GM12878 (cell line): Measurements from ENCODE around the gene SERPINH1. TPM values are rescaled to one million over a fixed set of nuclear protein-coding genes. Genes with fewer than 3 reads are reported as not detected.

Experiments
- CHD1 ChIP-seq: IDR thresholded peaks from 2 replicates; pipeline ENCODE4 v1.6.1; 2012; ENCODE audit warnings: low read depth, low read length, improper control_type of control experiment
- EGR1 ChIP-seq, 2 experiments: IDR thresholded peaks; 1 replicate in 1 of 2; 2 replicates in 1 of 2; pipeline ENCODE4 v1.6.1; 2011 to 2012; ENCODE audit warnings: low read depth in 2 of 2, low read length in 2 of 2, borderline replicate concordance in 1 of 2, mild to moderate bottlenecking in 1 of 2, moderate library complexity in 1 of 2
- GABPA ChIP-seq: IDR thresholded peaks from 2 replicates; pipeline ENCODE4 v1.6.1; 2014; ENCODE audit warnings: antibody characterized with exemption, low read depth, mild to moderate bottlenecking, inconsistent platforms
- HCFC1 ChIP-seq: fragments of 150-350 bp; IDR thresholded peaks from 2 replicates; pipeline ENCODE4 v1.6.1; 2014; ENCODE audit warnings: low read length
- IKZF2 ChIP-seq, 2 experiments: fragments of 450-650 bp; IDR thresholded peaks; 2 replicates each; pipeline ENCODE4 v1.6.1; 2017; ENCODE audit warnings: mild to moderate bottlenecking in 2 of 2, moderate library complexity in 2 of 2
- JUNB ChIP-seq: IDR thresholded peaks from 2 replicates; pipeline ENCODE4 v1.6.1; 2016; ENCODE audit warnings: antibody characterized with exemption, mild to moderate bottlenecking
- KLF5 ChIP-seq: fragments of 450-650 bp; IDR thresholded peaks from 2 replicates; pipeline ENCODE4 v1.6.1; 2014; ENCODE audit warnings: mild to moderate bottlenecking; ENCODE audit not compliant: partially characterized antibody
- NBN ChIP-seq: fragments of 450-650 bp; IDR thresholded peaks from 2 replicates; pipeline ENCODE4 v1.6.1; 2016
- NFYB ChIP-seq: IDR thresholded peaks from 2 replicates; pipeline ENCODE4 v1.6.1; 2011; ENCODE audit warnings: low read depth, mild to moderate bottlenecking, low read length, improper control_type of control experiment, moderate library complexity; ENCODE audit not compliant: insufficient read depth
- PML ChIP-seq: IDR thresholded peaks from 2 replicates; pipeline ENCODE4 v1.6.1; 2012; ENCODE audit warnings: low read length, inconsistent platforms
- RFX5 ChIP-seq: IDR thresholded peaks from 2 replicates; pipeline ENCODE4 v1.6.1; 2011; ENCODE audit warnings: low read depth, low read length, improper control_type of control experiment
- SMC3 ChIP-seq: IDR thresholded peaks from 2 replicates; pipeline ENCODE4 v1.6.1; 2011; ENCODE audit warnings: low read length, improper control_type of control experiment, borderline replicate concordance
- SP1 ChIP-seq: IDR thresholded peaks from one replicate; pipeline ENCODE4 v1.6.1; 2011; ENCODE audit warnings: low read depth, low read length
- SRF ChIP-seq, 2 experiments: IDR thresholded peaks; 2 replicates each; pipeline ENCODE4 v1.6.1; 2011; ENCODE audit warnings: low read depth in 2 of 2, low read length in 2 of 2, mild to moderate bottlenecking in 1 of 2, moderate library complexity in 1 of 2
- TCF12 ChIP-seq: IDR thresholded peaks from 2 replicates; pipeline ENCODE4 v1.6.1; 2011; ENCODE audit warnings: low read depth, mild to moderate bottlenecking, low read length
- YY1 ChIP-seq: IDR thresholded peaks from 2 replicates; pipeline ENCODE4 v1.6.1; 2011; ENCODE audit warnings: low read depth, mild to moderate bottlenecking, low read length
- polyA plus RNA-seq, 11 experiments: library from polyadenylated mRNA; depleted of rRNA in 4 of 11; unstranded in 6 of 11; stranded (reverse) in 5 of 11; fragments of >200 nt; fragmentation: Nextera tagmentation in 4 of 11; fragmentation: Illumina TruSeq in 1 of 11; extraction: Ambion mirVana in 4 of 11; extraction: Trizol in 1 of 11; gene quantifications; 1 replicate in 1 of 11; 2 replicates in 10 of 11; pipeline versions ENCODE4 v1.2.1 to v1.2.3, GENCODE V29; 2011 to 2016; ENCODE audit warnings: inconsistent platforms in 2 of 11, missing spikeins in 2 of 11, low read depth in 1 of 11
- total RNA-seq, 4 experiments: library from RNA; depleted of rRNA in 3 of 4; stranded (reverse); fragments of >200 nt in 3 of 4; fragmentation: Illumina TruSeq in 1 of 4; extraction: Trizol in 1 of 4; gene quantifications; 2 replicates each; pipeline versions ENCODE4 v1.2.1 to v1.2.3, GENCODE V29; 2013 to 2021
- TF ChIP-seq, protein P1 (sequence below): IDR thresholded peaks from 2 replicates; pipeline ENCODE4 v1.6.1; 2011; ENCODE audit warnings: low read depth, mild to moderate bottlenecking, low read length, moderate library complexity, borderline replicate concordance; ENCODE audit errors: extremely low read depth
- TF ChIP-seq, protein P2 (sequence below): fragments of 450-650 bp; formaldehyde crosslinking; IDR thresholded peaks from 2 replicates; pipeline ENCODE4 v1.4.0; 2020; ENCODE audit warnings: mild to moderate bottlenecking, moderate library complexity
- TF ChIP-seq, protein P3 (sequence below): fragments of 450-650 bp; IDR thresholded peaks from 2 replicates; pipeline ENCODE4 v1.6.1; 2014; ENCODE audit warnings: mild to moderate bottlenecking
- TF ChIP-seq, protein P4 (sequence below): IDR thresholded peaks from 2 replicates; pipeline ENCODE4 v1.6.1; 2011; ENCODE audit warnings: borderline replicate concordance, low read depth, mild to moderate bottlenecking, moderate library complexity, low read length; ENCODE audit not compliant: insufficient read depth, poor library complexity, severe bottlenecking
- TF ChIP-seq, protein P5 (sequence below), 3 experiments: IDR thresholded peaks in 2 of 3; conservative IDR thresholded peaks in 1 of 3; 2 replicates each; pipeline ENCODE4 v1.5.1; 2011; ENCODE audit warnings: low read depth in 3 of 3, low read length in 3 of 3, mild to moderate bottlenecking in 3 of 3, control low read depth in 2 of 3, moderate library complexity in 2 of 3, inconsistent platforms in 1 of 3, mixed read lengths in 1 of 3; ENCODE audit not compliant: control insufficient read depth in 2 of 3, insufficient read depth in 1 of 3; ENCODE audit errors: extremely low read depth in 1 of 3

Gene SERPINH1
- total and polyA plus RNA-seq, 10 of the 15 experiments (the other 5 are each of a cell fraction or from before 2014, with no cell fraction given): 0.34 to 19.8 (median 13.7) TPM

DNA sequence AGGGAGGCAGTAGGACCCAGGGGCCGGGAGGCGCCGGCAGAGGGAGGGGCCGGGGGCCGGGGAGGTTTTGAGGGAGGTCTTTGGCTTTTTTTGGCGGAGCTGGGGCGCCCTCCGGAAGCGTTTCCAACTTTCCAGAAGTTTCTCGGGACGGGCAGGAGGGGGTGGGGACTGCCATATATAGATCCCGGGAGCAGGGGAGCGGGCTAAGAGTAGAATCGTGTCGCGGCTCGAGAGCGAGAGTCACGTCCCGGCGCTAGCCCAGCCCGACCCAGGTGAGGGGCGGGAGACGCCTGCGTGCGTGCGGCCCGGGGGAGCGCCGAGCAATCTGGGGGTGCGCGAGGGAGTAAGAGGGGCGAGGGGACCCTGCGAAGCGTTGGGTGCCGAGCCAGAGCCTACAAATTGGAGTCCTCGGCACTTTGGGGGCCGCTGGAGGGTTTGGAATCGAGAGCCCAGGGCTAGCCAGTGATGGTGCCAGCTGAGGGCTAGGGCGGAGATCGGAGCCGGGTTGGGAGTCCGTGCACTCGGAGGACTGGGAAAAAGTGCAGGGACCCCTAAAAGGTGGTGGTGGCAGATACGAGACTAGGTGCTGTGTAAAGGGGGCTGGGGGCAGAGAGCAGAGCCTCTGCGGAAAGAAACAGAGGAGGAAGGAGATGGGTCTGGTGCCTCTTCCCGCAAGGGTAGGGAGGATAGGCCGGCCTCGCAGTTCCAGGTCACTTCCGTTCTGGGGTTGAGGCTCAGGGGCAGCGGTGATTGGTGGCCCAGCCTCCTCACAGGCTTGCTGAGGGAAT lies at the start of gene SERPINH1 (continued):
- TF ChIP-seq IKZF2 (IDR thresholded peaks at IDR 0.05) (peak in 1 of 2 experiments; percentile 33; a peak in 2 of 4 replicates), YY1 (0 out of 2 replicates have a peak, but pooled peaks have one; percentile 30), NFYB (peak; percentile 79), JUNB (no peak), SRF (IDR thresholded peaks at IDR 0.05; ENCODE audit: low read depth in 2 of 2, low read length in 2 of 2) (0 out of 4 replicates have a peak, but pooled peaks of 1 of the 2 experiments have one; percentile 28), TCF12 (no peak), SP1 (peak; percentile 30), GABPA (peak; percentile 80), PML (peak; percentile 92), HCFC1 (no peak), RFX5 (peak; percentile 11; the same call in 1 of the 2 replicates), KLF5 (peak; percentile 61), NBN (peak; percentile 89; the same call in 1 of the 2 replicates), SMC3 (no peak), EGR1 (IDR thresholded peaks at IDR 0.05; ENCODE audit: borderline replicate concordance in 1 of 2, low read depth in 2 of 2, low read length in 2 of 2) (peak in 1 of 2 experiments; percentile 74; a peak in 1 of 3 replicates), CHD1 (0 out of 2 replicates have a peak, but pooled peaks have one; percentile 6)
- TF ChIP-seq, protein P1, sequence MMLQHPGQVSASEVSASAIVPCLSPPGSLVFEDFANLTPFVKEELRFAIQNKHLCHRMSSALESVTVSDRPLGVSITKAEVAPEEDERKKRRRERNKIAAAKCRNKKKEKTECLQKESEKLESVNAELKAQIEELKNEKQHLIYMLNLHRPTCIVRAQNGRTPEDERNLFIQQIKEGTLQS: no peak
- TF ChIP-seq, protein P2, sequence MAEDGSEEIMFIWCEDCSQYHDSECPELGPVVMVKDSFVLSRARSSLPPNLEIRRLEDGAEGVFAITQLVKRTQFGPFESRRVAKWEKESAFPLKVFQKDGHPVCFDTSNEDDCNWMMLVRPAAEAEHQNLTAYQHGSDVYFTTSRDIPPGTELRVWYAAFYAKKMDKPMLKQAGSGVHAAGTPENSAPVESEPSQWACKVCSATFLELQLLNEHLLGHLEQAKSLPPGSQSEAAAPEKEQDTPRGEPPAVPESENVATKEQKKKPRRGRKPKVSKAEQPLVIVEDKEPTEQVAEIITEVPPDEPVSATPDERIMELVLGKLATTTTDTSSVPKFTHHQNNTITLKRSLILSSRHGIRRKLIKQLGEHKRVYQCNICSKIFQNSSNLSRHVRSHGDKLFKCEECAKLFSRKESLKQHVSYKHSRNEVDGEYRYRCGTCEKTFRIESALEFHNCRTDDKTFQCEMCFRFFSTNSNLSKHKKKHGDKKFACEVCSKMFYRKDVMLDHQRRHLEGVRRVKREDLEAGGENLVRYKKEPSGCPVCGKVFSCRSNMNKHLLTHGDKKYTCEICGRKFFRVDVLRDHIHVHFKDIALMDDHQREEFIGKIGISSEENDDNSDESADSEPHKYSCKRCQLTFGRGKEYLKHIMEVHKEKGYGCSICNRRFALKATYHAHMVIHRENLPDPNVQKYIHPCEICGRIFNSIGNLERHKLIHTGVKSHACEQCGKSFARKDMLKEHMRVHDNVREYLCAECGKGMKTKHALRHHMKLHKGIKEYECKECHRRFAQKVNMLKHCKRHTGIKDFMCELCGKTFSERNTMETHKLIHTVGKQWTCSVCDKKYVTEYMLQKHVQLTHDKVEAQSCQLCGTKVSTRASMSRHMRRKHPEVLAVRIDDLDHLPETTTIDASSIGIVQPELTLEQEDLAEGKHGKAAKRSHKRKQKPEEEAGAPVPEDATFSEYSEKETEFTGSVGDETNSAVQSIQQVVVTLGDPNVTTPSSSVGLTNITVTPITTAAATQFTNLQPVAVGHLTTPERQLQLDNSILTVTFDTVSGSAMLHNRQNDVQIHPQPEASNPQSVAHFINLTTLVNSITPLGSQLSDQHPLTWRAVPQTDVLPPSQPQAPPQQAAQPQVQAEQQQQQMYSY (CRISPR knock-in tag): no peak
- TF ChIP-seq, protein P3, sequence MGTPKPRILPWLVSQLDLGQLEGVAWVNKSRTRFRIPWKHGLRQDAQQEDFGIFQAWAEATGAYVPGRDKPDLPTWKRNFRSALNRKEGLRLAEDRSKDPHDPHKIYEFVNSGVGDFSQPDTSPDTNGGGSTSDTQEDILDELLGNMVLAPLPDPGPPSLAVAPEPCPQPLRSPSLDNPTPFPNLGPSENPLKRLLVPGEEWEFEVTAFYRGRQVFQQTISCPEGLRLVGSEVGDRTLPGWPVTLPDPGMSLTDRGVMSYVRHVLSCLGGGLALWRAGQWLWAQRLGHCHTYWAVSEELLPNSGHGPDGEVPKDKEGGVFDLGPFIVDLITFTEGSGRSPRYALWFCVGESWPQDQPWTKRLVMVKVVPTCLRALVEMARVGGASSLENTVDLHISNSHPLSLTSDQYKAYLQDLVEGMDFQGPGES: 0 out of 2 replicates have a peak, but pooled peaks have one; percentile 13
- TF ChIP-seq, protein P4, sequence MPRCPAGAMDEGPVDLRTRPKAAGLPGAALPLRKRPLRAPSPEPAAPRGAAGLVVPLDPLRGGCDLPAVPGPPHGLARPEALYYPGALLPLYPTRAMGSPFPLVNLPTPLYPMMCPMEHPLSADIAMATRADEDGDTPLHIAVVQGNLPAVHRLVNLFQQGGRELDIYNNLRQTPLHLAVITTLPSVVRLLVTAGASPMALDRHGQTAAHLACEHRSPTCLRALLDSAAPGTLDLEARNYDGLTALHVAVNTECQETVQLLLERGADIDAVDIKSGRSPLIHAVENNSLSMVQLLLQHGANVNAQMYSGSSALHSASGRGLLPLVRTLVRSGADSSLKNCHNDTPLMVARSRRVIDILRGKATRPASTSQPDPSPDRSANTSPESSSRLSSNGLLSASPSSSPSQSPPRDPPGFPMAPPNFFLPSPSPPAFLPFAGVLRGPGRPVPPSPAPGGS: no peak
- TF ChIP-seq, protein P5, sequence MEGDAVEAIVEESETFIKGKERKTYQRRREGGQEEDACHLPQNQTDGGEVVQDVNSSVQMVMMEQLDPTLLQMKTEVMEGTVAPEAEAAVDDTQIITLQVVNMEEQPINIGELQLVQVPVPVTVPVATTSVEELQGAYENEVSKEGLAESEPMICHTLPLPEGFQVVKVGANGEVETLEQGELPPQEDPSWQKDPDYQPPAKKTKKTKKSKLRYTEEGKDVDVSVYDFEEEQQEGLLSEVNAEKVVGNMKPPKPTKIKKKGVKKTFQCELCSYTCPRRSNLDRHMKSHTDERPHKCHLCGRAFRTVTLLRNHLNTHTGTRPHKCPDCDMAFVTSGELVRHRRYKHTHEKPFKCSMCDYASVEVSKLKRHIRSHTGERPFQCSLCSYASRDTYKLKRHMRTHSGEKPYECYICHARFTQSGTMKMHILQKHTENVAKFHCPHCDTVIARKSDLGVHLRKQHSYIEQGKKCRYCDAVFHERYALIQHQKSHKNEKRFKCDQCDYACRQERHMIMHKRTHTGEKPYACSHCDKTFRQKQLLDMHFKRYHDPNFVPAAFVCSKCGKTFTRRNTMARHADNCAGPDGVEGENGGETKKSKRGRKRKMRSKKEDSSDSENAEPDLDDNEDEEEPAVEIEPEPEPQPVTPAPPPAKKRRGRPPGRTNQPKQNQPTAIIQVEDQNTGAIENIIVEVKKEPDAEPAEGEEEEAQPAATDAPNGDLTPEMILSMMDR (IDR thresholded peaks at IDR 0.05 in 2 of 3, conservative IDR thresholded peaks at IDR 0.05 in 1 of 3; ENCODE audit: control insufficient read depth in 2 of 3, extremely low read depth in 1 of 3, insufficient read depth in 1 of 3, low read depth in 3 of 3, low read length in 3 of 3): no peak
